Hematopoietic multipotent progenitor cell treated with erythropoietin and hydrocortisone succinate and interleukin-3 and kit ligand, for 4 days (in vitro differentiated cells): ENCODE data around the gene CD70.
"Not testable (repeated sequence)": the region's sequence is repeated elsewhere in the genome, so short reads cannot be mapped to it uniquely, and the experiment has no call there.

Source experiments
- DNase-seq: peaks from one replicate; pipeline ENCODE4 v3.0.0-alpha.2; 2015

The CD70 gene

GRCh38 chr19:6590827-6591319, at the start of gene CD70:
Gene CD70 (minus strand): TSS chr19:6591150. CDS start chr19:6591002, 148 bp downstream.
- DNase-seq = no peak

- not testable (repeated sequence) for DNase-seq
Observed at GRCh38 chr19:6640333-6640732, 49.4 kb upstream of the CD70 start.

- no peak for DNase-seq
Observed at GRCh38 chr19:6639439-6639838, 48.5 kb upstream of the CD70 start.

GRCh38 chr19:6633456-6633813, 42.5 kb upstream of the CD70 start:
- not testable (repeated sequence) for DNase-seq

GRCh38 chr19:6632747-6633455, 42.0 kb upstream of the CD70 start:
- peak; percentile 85 for DNase-seq

- peak; percentile 93 for DNase-seq
Observed at GRCh38 chr19:6632002-6632621, 41.2 kb upstream of the CD70 start.

- no peak for DNase-seq
Observed at GRCh38 chr19:6626764-6627163, 35.8 kb upstream of the CD70 start.

GRCh38 chr19:6617374-6617773, 26.4 kb upstream of the CD70 start:
- DNase-seq = no peak

GRCh38 chr19:6616011-6616410, 25.1 kb upstream of the CD70 start:
- DNase-seq = no peak

GRCh38 chr19:6613711-6614110, 22.8 kb upstream of the CD70 start:
- DNase-seq = peak; percentile 27

- DNase-seq = no peak
Observed at GRCh38 chr19:6610934-6611852, 20.2 kb upstream of the CD70 start.

- no peak for DNase-seq
Observed at GRCh38 chr19:6608940-6609339, 18.0 kb upstream of the CD70 start.

- not testable (repeated sequence) for DNase-seq
Observed at GRCh38 chr19:6608146-6608545, 17.2 kb upstream of the CD70 start.

GRCh38 chr19:6606276-6607070, 15.5 kb upstream of the CD70 start:
- not testable (repeated sequence) for DNase-seq

- no peak for DNase-seq
Observed at GRCh38 chr19:6604906-6605305, 14.0 kb upstream of the CD70 start.

- DNase-seq = no peak
Observed at GRCh38 chr19:6602729-6603114, 11.8 kb upstream of the CD70 start.

GRCh38 chr19:6601537-6602052, 10.6 kb upstream of the CD70 start:
- not testable (repeated sequence) for DNase-seq

- DNase-seq = not testable (repeated sequence)
Observed at GRCh38 chr19:6600951-6601536, 10.1 kb upstream of the CD70 start.

- DNase-seq = no peak
Observed at GRCh38 chr19:6599866-6600454, 9.0 kb upstream of the CD70 start.

- not testable (repeated sequence) for DNase-seq
Observed at GRCh38 chr19:6598254-6598892, 7.4 kb upstream of the CD70 start.
